Posterior vena cava (tissue), 2 donors: ENCODE results near the gene RFESD. TPM values are rescaled to one million over a fixed set of nuclear protein-coding genes. Genes with fewer than 3 reads are reported as not detected.
A peak's percentile ranks its signal among the peaks of the same experiment; 100 is the strongest.

ENCODE experiments used
- DNase-seq: peaks from one replicate; pipeline ENCODE4 v3.0.0-alpha.2; 2020; ENCODE audit warnings: low spot score
- intact Hi-C, 2 donors: fragments of 100-400 bp; cut with DNase I; formaldehyde crosslinking; loops; one replicate each; pipeline versions ENCODE4 v1.14.1 to v1.14.2; 2022 to 2023
- total RNA-seq, 2 donors: library from RNA; stranded (reverse); fragmentation: NEBNext Ultra II Directional; extraction: Animal tissue kit (Norgen Biotek cat#: 25700); gene quantifications; one replicate each; pipeline ENCODE4 v1.2.1, GENCODE V29; 2021
- donor health status: DM: yes; HTN: yes; CAD: no.
- donor health status: DM: yes; HTN: yes; CAD: no.

RFESD gene
- total RNA-seq, 2 donors from 2014 or later, result 1.1 to 2.0 TPM

DNA sequence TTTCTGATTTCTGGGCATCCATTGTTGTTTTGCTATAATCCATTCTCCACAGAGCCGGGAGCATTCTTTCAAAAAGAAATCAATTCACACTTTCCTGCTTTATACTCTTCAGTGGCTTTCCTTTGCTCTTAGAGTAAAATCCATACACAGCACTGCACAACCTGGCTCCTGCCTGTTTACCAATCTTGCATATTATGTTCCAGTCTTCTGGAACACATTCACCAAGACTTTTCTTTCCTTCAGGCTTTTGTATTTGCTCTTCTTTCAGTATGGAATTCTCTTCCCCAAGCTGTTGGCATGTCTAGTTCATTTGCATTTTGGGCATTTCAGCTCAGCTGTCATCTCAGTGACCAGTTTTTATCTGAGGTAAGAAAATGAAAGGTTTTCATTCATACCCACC lies 6.3 kb downstream of the RFESD start:
- intact Hi-C loops, result loop anchor here in 1 of 2 donors (10.0 kb wide), 1 partner anchor 192 kb away; no protein-coding TSS in a partner anchor

DNA sequence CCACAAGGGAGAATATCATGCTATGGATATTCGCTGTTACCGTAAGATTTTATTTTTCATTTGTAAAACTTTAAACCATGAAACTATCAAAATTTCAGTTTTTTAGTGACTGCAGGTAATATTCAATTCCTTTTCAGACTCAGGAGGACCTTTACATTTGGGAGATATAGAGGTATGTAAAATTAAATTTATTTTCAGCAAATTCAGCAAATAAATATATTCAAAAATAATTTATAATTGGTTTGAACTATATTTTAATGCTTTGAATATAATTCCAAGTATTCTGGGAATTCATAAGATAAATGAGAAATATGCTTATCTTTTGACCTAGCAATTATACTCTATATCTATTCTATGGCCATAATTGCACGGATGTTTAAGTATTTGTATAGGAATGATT lies 7.6 kb downstream of the RFESD start:
- DNase-seq, result no peak
- intact Hi-C loops, result loop anchor here in 1 of 2 donors (10.0 kb wide), 1 partner anchor 191 kb away; no protein-coding TSS in a partner anchor

More for the DNA sequence above, 6.3 kb downstream of the RFESD start:
- DNase-seq, result no peak

DNA sequence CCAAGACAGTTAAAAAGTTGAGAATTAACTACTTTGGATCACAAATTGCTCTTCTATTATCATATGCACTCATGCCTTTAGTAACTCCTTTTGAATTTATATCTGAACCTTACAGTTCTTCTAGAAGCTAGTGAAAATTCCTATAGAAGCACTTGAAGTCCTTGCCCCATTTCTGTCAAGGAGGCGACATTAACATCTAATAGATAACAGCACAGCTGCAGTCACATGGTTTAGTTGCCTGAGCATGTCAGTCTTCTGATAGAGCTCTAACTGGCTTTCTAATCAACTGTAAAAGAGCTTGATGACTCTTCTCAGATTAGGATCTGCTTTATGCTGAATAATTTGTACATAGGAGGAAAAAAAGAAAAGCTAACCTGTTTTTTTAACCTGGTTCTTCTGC lies 9.0 kb downstream of the RFESD start:
- intact Hi-C loops, result loop anchor here in 1 of 2 donors (10.0 kb wide), 1 partner anchor 189 kb away; no protein-coding TSS in a partner anchor
- no peak for DNase-seq

DNA sequence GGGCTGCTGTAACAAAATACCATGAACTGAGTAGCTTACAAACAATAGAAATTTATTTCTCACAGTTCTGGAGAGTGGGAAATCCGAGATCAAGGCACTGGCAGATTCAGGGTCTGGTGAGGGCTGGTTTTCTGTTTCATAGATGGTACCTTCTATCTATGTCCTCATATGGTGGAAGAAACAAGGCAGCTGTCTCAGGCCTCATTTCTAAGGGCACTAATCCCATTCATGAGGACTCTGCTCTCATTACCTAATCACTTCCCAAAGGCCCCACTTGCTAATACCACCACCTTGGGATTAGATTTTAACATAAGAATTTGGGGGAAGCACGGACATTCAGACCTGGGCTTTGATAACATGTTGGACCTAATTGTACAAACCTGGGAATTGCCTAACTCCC lies 13.5 kb downstream of the RFESD start:
- no peak for DNase-seq
- intact Hi-C loops, result loop anchor here (5.0 to 10.0 kb wide), 2 partner anchors 65 to 187 kb away; no protein-coding TSS in a partner anchor

DNA sequence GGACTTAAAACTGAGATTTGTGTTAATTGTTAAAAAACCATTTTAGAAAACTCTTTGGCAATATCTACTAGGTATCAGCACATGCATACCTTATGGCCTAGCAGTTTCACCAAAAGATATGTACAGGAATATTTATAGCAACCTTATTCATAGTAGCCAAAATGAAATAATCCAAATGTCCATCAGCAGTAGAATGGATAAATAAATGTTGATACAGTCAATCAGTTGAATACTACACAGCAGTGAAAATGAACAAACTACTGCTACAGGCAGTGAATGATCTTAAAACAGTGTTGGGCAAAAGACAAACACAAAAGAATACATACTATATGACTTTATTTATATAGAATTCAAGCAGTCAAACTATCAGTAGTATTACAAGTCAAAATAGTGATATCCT lies 16.4 kb downstream of the RFESD start:
- DNase-seq, result no peak
- intact Hi-C loops, result loop anchor here (5.0 to 10.0 kb wide), 2 partner anchors 62 to 184 kb away; no protein-coding TSS in a partner anchor

DNA sequence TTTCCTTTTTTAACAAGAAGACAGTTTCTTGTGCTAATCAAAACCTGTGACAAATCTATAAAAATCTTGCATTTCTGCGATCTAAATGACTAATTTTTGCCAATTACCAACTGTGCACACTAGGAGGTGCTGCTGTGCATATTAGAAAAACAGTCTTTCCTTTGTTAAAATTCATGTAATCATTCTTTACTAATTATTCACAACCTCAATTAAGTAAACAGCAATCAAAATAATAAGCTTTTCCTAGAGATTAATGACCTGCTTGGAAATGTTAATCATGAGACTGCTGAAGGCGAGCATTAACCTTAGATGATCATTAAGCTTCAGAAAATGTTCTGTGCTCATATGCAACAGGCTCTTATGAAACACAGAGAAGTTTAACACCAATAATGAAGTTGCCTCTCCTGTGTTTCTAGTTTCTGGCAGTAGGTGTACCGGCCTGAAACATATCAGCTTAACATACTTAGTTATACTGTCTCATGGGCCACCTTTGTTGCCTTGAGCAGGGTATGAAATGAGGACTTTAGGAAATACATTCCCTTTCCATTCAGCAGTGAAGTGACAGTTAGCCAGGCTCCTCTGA lies 17.7 kb downstream of the RFESD start:
- no peak for DNase-seq
- intact Hi-C loops, result loop anchor here (5.0 to 10.0 kb wide), 2 partner anchors 61 to 183 kb away; no protein-coding TSS in a partner anchor

DNA sequence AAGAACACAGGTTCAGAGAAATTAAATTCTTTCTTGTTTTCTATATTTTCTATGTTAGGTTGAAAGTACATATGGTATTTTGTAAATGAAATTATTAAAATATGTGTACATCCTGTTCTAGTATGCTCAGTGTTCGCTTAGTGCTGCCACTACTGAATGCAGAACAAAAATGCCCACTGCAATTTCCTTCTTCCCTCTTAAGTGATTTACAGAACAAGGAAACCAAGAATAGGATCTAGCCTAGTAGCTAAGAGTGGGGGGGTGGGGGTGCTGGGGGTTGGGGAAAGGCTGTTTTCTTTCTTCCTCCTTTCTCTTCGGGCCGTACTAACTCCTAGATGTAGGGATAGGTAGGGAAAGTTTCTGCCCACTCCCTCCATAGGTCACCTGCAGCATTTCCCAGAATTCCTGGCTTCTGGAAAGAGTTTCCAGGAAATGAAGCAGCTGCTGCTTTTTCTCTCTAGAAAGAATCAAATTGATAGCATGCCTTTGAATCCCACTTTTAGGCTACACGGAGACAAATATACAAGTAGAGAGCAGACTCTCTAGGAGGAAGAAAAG lies 20.6 kb downstream of the RFESD start:
- no peak for DNase-seq
- intact Hi-C loops, result loop anchor here (5.0 to 10.0 kb wide), 2 partner anchors 58 to 65 kb away; partner anchors contain the start of gene RHOBTB3 (in 1 of the 2)

DNA sequence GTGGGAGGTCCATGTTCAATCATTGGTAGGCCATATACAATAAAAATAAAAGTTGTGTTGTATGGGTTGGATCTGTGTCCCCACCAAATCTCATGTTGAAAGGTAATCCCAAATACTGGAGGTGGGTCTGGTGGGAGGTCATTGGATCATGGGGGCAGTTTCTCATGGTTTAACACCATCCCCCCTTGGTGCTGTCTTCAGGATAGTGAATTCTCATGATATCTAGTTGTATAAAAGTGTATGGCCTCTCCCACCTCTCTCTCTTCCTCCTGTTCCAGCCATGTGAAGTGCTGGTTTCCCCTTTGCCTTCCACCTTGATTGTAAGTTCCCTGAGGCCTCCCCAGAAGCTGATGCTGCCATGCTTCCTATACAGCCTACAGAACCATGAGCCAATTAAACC lies 21.1 kb downstream of the RFESD start:
- intact Hi-C loops, result loop anchor here (5.0 to 10.0 kb wide), 2 partner anchors 57 to 65 kb away; partner anchors contain the start of gene RHOBTB3 (in 1 of the 2)
- DNase-seq, result no peak

DNA sequence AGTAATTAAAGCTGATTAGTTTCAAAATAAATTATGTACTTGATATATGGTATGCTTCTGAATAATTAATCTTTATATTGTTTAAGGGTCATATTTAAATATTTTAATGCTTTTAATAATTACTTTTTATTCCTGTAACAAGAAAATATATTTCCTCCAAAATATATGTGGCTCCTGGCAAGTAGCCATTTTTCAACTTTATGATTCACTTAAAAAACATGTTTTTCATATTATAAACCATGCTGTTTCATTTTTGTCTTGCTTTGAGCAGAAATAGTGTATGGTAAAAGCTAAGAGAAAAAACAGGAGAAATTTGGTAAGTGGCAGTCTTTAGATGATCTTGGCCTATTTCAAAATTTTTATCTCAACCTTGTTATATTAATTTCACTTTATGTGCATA lies 21.6 kb downstream of the RFESD start:
- DNase-seq, result no peak
- intact Hi-C loops, result loop anchor here (5.0 to 10.0 kb wide), 2 partner anchors 57 to 64 kb away; partner anchors contain the start of gene RHOBTB3 (in 1 of the 2)

DNA sequence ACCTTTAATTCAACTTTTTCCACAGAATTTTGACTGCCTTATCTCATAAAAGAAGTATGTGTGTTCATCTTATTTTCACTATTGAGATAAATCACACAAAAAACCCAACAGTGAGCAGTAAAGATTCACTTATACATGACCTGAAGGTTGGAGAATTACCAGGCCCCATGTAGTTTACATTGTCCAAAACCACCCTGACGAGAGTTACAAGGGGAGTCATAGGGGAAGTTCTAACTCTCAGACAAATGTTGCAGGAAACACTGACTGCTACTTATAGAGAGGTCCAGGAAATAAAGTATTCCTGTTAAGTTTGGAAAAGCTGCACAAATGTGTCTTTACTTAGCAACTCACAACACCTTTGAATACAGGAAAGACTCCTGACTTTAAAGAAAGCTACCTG lies 22.2 kb downstream of the RFESD start:
- intact Hi-C loops, result loop anchor here (5.0 to 10.0 kb wide), 2 partner anchors 56 to 64 kb away; partner anchors contain the start of gene RHOBTB3 (in 1 of the 2)

DNA sequence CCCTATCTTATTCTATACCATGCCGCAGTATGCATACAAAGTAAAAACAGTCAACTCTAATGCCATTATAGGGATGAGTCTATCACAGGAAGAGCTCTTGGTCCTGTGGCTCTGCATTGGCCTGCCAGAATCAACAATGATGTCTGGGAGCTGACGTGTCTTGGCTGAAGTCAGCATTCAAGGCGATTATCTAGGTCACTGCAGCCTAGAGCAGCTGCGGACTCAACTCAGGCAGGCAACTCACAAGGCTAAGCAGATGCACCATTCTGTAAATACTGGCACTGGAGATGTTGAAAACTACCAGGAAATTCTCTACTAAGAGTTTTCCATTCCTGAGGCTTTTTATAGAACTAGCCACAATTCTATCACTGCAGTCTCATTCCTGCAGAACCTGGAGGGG lies 23.0 kb downstream of the RFESD start:
- DNase-seq, result peak; percentile 87
- intact Hi-C loops, result loop anchor here (5.0 to 10.0 kb wide), 2 partner anchors 55 to 63 kb away; partner anchors contain the start of gene RHOBTB3 (in 1 of the 2)

More for the DNA sequence above, 22.2 kb downstream of the RFESD start:
- no peak for DNase-seq

DNA sequence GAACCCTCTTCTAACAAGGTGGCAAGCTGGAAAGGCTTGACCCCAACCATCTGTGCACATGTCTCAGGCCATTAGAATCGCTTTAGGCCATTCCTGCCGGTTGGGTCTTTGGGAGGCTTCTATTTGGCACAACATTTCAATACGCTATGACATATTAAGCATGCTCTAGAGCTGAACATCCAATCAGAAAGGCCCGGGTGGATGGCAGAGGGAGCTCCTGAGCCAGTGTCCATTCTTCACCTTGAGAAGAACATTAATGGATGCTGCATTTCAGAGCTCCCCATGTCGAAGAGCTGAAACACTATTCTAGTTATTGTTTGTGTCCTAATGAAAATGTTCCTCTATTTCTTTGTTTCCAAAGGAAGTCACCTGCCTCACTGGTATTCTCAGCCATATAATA lies 23.4 kb downstream of the RFESD start:
- DNase-seq, result no peak
- intact Hi-C loops, result loop anchor here (5.0 to 10.0 kb wide), 2 partner anchors 55 to 62 kb away; partner anchors contain the start of gene RHOBTB3 (in 1 of the 2)

DNA sequence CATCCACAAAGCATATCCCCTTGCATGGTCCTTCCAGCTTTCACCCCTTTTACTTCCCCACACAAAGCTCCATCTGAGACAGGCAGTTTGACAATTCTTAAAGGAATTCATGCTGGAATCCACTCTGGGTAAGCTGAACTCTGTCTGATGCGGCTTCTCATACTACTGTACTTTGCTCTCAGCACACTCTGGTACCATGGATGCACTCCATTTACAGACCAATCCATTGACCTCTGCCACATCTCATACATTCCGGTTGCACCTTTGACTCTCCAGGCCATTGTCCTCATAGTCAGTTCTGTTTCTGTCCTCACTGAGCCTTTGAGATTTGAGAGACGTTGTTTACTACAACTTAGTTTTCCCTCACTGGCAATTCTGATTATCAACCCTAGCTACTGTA lies 24.0 kb downstream of the RFESD start:
- intact Hi-C loops, result no loop called here

DNA sequence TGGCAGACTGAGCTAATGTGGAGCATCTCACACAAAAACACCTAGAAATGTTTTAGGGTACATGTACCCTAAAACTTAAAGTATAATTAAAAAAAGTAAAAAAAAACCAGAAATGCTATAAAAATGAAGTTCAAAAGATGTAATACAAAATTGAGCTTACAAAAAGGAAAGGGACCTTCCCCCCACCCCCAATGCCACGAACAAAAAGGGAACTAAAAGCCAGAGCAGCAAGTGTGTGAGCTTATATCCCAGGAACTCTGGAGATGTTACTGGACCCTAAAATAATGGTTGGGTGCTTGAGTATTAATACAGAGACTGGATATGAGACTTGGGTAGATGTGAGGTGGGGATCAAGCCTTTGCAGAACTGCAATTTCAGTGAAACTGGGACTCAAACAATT lies 25.2 kb downstream of the RFESD start:
- intact Hi-C loops, result no loop called here
- DNase-seq, result no peak

More for the DNA sequence above, 24.0 kb downstream of the RFESD start:
- DNase-seq, result no peak

DNA sequence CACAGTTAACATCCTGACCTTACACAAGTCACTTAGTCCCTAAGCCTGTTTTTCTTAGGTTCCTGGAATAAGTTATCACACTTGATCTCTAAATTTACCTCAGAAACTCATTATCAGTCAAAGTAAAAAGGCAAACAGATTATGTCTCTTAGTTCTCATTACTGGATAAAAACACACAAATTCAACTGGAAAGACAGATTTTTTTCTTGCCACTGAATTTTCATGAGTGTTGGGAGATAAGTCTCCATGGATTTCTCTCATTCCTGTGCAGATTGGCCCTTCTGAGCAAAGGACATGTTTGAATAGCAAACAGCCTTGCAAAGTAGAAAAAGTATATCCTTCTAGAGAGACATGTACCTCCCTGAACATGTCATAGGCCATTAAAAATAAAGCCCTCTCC lies 26.1 kb downstream of the RFESD start:
- no peak for DNase-seq
- intact Hi-C loops, result no loop called here

DNA sequence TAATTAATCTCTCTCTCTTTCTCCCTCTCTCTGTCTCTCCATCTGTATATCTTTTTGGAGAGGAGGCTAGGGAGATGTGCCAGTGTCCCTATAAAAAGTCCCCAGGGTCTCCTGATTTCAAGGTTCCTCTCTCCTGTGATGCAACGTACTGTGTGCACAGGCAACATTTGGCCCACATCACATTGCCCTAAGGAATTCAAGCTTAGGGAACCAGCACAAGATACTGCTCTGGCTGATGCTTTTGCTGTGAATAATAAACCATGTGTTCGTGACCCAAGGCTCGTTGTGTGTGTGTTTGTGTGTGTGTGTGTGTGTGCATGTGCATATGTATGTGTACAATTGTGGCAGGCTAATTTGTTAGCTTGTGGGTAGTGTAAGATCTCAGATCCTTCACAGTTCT lies 26.5 kb downstream of the RFESD start:
- no peak for DNase-seq

DNA sequence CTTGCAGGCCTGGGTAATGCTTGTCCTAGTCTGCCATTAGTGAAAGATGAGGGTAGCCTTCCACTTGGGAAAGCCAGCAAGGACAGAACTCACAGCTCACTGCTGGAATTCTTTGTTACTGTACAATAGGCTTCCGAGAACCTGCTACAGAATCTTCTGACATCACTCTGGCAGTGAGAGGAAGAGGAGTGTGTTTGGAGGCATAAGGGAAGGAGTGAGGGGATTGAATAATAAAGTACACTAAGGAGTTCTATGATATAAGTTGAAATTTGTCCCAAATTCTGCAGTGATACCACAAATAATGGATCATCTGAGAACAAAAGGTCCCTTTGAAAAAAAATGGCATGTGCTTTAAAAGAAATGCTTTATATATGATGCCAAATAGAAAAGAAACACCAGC lies 36.3 kb downstream of the RFESD start, which contains the start of gene SPATA9:
Gene SPATA9, minus strand, starts transcription at position 101 of the 400 bp plus-strand sequence. CDS start 137 bp downstream, outside the sequence.
- intact Hi-C loops, result no loop called here

More for the DNA sequence above, 26.5 kb downstream of the RFESD start:
- intact Hi-C loops, result no loop called here

DNA sequence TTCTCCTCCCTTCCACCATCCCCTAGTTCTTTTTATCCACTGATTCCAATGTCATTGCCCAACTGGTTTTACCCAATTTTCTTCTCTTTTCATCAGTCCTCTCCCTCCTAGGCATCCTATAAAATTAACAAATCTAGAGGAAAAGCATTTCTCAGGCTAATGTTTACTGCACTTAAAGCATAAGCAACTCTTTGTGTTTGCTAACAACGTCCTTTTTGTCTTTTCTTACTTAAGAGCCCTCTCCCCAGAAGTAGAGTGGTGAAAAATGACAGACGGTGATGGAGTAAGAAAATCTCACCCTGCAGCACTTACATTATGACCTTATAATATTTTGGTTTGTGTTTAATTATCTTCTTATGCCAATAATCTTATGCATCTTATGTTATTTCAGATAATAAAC lies 37.8 kb downstream of the RFESD start:
- DNase-seq, result no peak
- intact Hi-C loops, result no loop called here

More for the DNA sequence above, 36.3 kb downstream of the RFESD start, which contains the start of gene SPATA9:
- no peak for DNase-seq

DNA sequence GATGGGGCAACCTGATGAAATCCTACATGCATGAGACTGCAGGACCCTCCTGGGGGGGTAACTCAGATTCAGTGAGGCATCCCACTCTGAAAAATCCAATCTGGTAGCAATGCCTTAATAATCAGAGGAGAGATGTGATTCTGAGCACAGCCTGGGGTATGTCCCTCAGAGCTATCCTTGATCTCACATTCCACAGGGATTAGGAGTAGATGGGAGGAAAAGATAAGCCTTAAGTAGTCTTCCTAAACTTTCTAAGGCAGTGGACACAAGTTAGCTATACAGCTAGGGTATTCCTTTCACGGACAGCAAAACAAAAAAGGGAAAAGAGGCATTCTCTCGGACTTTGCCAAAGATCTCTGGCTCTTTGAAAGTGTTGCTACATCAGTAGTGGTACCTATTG lies 40.1 kb downstream of the RFESD start:
- intact Hi-C loops, result no loop called here
- DNase-seq, result no peak

DNA sequence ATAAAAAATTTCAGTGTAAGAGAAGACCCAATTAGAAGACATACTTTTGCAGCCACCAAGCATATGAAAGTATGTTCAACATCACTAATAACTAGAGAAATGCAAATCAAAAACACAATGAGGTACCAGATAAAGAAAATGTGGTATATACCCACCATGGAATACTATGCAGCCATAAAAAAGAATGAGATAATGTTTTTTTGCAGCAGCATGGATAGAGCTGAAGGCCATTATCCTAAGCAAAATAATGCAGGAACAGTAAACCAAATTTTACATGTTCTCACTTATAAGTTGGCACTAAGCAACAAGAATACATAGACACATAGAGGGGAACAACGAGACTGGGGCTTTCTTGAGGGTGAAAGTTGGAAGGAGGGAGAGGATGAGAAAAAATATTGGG lies 43.1 kb downstream of the RFESD start:
- intact Hi-C loops, result no loop called here

More for the DNA sequence above, 43.1 kb downstream of the RFESD start:
- no peak for DNase-seq
